C4-2B (cell line): ENCODE results near the gene SLC24A3.

ENCODE experiments used
- ZFX ChIP-seq: fragments of 450-650 bp; IDR thresholded peaks from 2 replicates; pipeline ENCODE4 v1.6.1; 2017
- TF ChIP-seq, protein P1 (sequence below): fragments of 450-650 bp; conservative IDR thresholded peaks from 2 replicates; pipeline ENCODE4 v1.5.1; 2017; ENCODE audit warnings: mild to moderate bottlenecking

DNA sequence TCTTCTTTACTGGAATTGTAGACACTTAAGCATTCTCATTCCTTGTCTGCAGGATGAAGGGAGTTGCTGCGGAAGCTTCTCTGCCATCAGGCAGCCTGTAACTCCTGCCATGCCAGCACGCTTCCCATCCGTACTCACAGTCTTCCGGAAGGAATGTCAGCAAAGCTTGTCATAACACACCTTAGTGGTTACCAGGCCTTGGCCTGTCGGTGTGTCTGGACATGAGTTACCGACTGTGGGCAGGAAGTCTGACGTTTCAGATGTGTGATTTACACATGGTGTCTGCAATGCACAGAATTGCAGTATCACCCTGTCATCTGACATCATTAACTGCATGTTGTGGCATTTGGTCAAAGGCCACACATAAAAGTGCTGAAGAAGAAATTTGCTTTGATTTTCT is 102.2 kb downstream of the SLC24A3 start:
- TF ChIP-seq, protein P1, sequence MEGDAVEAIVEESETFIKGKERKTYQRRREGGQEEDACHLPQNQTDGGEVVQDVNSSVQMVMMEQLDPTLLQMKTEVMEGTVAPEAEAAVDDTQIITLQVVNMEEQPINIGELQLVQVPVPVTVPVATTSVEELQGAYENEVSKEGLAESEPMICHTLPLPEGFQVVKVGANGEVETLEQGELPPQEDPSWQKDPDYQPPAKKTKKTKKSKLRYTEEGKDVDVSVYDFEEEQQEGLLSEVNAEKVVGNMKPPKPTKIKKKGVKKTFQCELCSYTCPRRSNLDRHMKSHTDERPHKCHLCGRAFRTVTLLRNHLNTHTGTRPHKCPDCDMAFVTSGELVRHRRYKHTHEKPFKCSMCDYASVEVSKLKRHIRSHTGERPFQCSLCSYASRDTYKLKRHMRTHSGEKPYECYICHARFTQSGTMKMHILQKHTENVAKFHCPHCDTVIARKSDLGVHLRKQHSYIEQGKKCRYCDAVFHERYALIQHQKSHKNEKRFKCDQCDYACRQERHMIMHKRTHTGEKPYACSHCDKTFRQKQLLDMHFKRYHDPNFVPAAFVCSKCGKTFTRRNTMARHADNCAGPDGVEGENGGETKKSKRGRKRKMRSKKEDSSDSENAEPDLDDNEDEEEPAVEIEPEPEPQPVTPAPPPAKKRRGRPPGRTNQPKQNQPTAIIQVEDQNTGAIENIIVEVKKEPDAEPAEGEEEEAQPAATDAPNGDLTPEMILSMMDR, result no peak
- TF ChIP-seq ZFX, result no peak
